Breast epithelium (tissue), 4 donors: ENCODE results near the gene CTNNA1. TPM values are rescaled to one million over a fixed set of nuclear protein-coding genes. Genes with fewer than 3 reads are reported as not detected.
"Not testable (repeated sequence)": the region's sequence is repeated elsewhere in the genome, so short reads cannot be mapped to it uniquely, and the experiment has no call there.

Source experiments
- DNase-seq, 2 donors: peaks; one replicate each; pipeline ENCODE4 v3.0.0-alpha.2; 2019; ENCODE audit warnings: low spot score in 2 of 2
- H3K27ac ChIP-seq, 2 donors: fragments of 200-600 bp; sonication (generic) in 1 of 2; one replicate each; pipeline ENCODE4 v1.5.1; 2016 to 2019; ENCODE audit warnings: mild to moderate bottlenecking in 1 of 2
- H3K27me3 ChIP-seq, 2 donors: fragments of 200-600 bp; sonication (generic) in 1 of 2; one replicate each; pipeline versions ENCODE4 v1.5.1 to v1.6.0; 2017 to 2019; ENCODE audit warnings: control low read depth in 1 of 2, mild to moderate bottlenecking in 1 of 2
- H3K36me3 ChIP-seq: fragments of 200-600 bp; one replicate; pipeline ENCODE4 v1.5.1; 2019
- H3K4me1 ChIP-seq, 2 donors: fragments of 200-600 bp; sonication (generic); one replicate each; pipeline ENCODE4 v1.5.1; 2016 to 2019; ENCODE audit warnings: control low read depth in 1 of 2
- H3K4me3 ChIP-seq, 3 donors: fragments of 200-600 bp; sonication (generic); 1 replicate in 2 of 3; 2 replicates in 1 of 3; pipeline ENCODE4 v1.5.1; 2016 to 2019; ENCODE audit warnings: mild to moderate bottlenecking in 3 of 3, moderate library complexity in 2 of 3
- H3K9me3 ChIP-seq, 2 donors: fragments of 200-600 bp; sonication (generic) in 1 of 2; one replicate each; pipeline ENCODE4 v1.5.1; 2016 to 2019; ENCODE audit warnings: control low read depth in 1 of 2
- POLR2A ChIP-seq: fragments of 450-650 bp; IDR thresholded peaks from one replicate; pipeline ENCODE4 v1.6.1; 2016; ENCODE audit warnings: antibody characterized with exemption, mild to moderate bottlenecking, moderate library complexity
- POLR2AphosphoS5 ChIP-seq, 3 donors: sonication (generic); formaldehyde crosslinking; IDR thresholded peaks; one replicate each; pipeline ENCODE4 v1.6.1; 2017; ENCODE audit warnings: antibody characterized with exemption in 3 of 3
- intact Hi-C: fragments of 100-400 bp; cut with DNase I; formaldehyde crosslinking; loops from one replicate; pipeline ENCODE4 v1.15.1; 2023; ENCODE audit warnings: low total_unique reads
- total RNA-seq, 3 donors: library from RNA; depleted of rRNA; stranded (reverse); fragments of >200 nt; gene quantifications; one replicate each; pipeline ENCODE4 v1.1.0, GENCODE V29; 2016
- TF ChIP-seq, protein P1 (sequence below), 3 donors: fragments of 450-650 bp; IDR thresholded peaks; one replicate each; pipeline ENCODE4 v1.5.1; 2016 to 2017; ENCODE audit warnings: antibody characterized with exemption in 3 of 3, mild to moderate bottlenecking in 3 of 3, moderate library complexity in 3 of 3

CTNNA1 gene
- total RNA-seq, 3 donors from 2014 or later = 314 to 389 (median 321) TPM

GRCh38 chr5:138833080-138833479 lies 79.9 kb downstream of the CTNNA1 start:
- no peak overlapping the region for H3K27ac ChIP-seq

DNA sequence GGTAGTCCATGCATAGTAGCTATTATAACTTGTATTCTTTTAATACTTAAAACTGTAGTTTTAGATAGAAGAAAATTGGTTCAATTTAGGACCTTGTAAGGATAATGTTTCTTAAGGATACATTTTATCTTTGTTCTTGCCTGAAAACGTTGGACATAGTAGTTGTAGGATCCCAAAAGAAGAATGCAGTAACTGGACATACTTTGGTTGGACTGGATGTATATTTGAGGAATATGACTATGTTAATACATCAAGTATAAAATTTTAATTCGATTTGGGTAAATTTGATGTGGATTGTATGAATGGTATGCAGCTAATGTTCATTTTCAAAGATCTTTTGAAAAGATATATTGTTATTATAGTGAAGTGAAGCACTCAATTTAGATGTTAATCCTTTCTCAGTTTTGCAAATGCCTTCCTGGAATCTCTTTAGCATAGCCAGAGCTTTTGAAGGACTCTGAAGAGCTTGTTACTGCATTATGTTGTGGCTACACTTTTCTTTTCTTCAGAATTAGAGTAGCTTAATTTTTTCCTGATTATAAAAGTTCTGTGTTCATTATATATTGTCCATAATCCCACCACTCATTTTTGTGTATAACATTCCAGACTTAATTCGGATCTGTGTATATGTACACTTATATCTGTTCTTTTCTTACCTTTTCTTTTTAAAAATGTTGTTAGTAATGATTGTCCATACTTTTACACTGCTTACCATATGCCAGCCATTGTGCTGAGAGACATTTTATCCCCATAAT lies 80.7 kb downstream of the CTNNA1 start:
- no peak for DNase-seq
- H3K4me3 ChIP-seq = no peak overlapping the region
- no peaks in the 10 kb centered on the region for H3K9me3 ChIP-seq
- H3K27me3 ChIP-seq = no peaks in the 10 kb centered on the region
- peaks cover 0 to 10% of the 10 kb centered on the region in 2 donors for H3K4me1 ChIP-seq
- no peak overlapping the region for H3K27ac ChIP-seq
- no peaks in the 10 kb centered on the region for H3K36me3 ChIP-seq
- intact Hi-C loops = no loop called here
- TF ChIP-seq POLR2AphosphoS5 (IDR thresholded peaks at IDR 0.05) = no peak
- TF ChIP-seq POLR2A = no peak
- TF ChIP-seq, protein P1, sequence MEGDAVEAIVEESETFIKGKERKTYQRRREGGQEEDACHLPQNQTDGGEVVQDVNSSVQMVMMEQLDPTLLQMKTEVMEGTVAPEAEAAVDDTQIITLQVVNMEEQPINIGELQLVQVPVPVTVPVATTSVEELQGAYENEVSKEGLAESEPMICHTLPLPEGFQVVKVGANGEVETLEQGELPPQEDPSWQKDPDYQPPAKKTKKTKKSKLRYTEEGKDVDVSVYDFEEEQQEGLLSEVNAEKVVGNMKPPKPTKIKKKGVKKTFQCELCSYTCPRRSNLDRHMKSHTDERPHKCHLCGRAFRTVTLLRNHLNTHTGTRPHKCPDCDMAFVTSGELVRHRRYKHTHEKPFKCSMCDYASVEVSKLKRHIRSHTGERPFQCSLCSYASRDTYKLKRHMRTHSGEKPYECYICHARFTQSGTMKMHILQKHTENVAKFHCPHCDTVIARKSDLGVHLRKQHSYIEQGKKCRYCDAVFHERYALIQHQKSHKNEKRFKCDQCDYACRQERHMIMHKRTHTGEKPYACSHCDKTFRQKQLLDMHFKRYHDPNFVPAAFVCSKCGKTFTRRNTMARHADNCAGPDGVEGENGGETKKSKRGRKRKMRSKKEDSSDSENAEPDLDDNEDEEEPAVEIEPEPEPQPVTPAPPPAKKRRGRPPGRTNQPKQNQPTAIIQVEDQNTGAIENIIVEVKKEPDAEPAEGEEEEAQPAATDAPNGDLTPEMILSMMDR (IDR thresholded peaks at IDR 0.05) = no peak

More at GRCh38 chr5:138833080-138833479, 79.9 kb downstream of the CTNNA1 start:
- no peaks in the 10 kb centered on the region for H3K36me3 ChIP-seq
- no peak for TF ChIP-seq POLR2AphosphoS5 (IDR thresholded peaks at IDR 0.05)
- no peak for TF ChIP-seq POLR2A
- TF ChIP-seq, protein P1 (IDR thresholded peaks at IDR 0.05) = no peak
- intact Hi-C loops = no loop called here
- no peak overlapping the region for H3K4me3 ChIP-seq
- no peaks in the 10 kb centered on the region for H3K27me3 ChIP-seq
- DNase-seq = no peak
- H3K9me3 ChIP-seq = no peaks in the 10 kb centered on the region
- H3K4me1 ChIP-seq = peaks cover 0 to 10% of the 10 kb centered on the region in 2 donors

GRCh38 chr5:138834853-138835252 lies 81.6 kb downstream of the CTNNA1 start:
- H3K27ac ChIP-seq, H3K36me3 ChIP-seq, intact Hi-C loops, H3K9me3 ChIP-seq, H3K4me3 ChIP-seq, DNase-seq, H3K27me3 ChIP-seq: not testable (repeated sequence)
- H3K4me1 ChIP-seq = peaks cover 0 to 11% of the 10 kb centered on the region in 2 donors

- no peak for DNase-seq
- Histone ChIP-seq H3K27ac (no peak overlapping the region), H3K36me3 (no peaks in the 10 kb centered on the region), H3K9me3 (no peaks in the 10 kb centered on the region), H3K4me3 (no peak overlapping the region), H3K4me1 (peaks cover 0 to 5% of the 10 kb centered on the region in 2 donors), H3K27me3 (no peaks in the 10 kb centered on the region)
- intact Hi-C loops = no loop called here
- TF ChIP-seq, protein P1 (IDR thresholded peaks at IDR 0.05) = no peak
- TF ChIP-seq POLR2AphosphoS5 (IDR thresholded peaks at IDR 0.05) = no peak
- TF ChIP-seq POLR2A = no peak
Observed at GRCh38 chr5:138837160-138837559, 83.9 kb downstream of the CTNNA1 start.

DNA sequence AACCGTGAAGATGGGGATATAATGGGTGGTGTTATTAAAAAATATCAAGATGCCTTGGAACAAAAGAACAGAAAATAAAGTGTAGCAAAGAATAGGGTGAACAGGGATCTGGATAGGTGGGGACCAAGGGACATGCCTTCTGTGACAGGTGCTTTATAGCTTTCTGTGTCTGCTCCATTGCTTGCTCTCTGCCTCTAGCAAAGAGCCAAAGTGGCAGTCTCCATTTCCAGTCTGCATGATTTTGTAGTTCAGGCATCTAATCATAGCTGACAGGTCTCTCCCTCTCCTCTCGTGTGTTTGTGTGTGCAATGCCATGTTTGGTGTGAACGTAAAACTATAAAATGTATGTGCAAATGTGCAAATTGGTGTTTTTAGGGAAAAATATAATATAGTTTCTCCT lies 86.9 kb downstream of the CTNNA1 start:
- Histone ChIP-seq H3K9me3 (no peaks in the 10 kb centered on the region), H3K4me1 (peaks cover 0 to 11% of the 10 kb centered on the region in 2 donors), H3K4me3 (no peak overlapping the region), H3K36me3 (no peaks in the 10 kb centered on the region), H3K27me3 (no peaks in the 10 kb centered on the region), H3K27ac (no peak overlapping the region)
- TF ChIP-seq POLR2AphosphoS5 (IDR thresholded peaks at IDR 0.05) (no peak), POLR2A (no peak)
- TF ChIP-seq, protein P1 (IDR thresholded peaks at IDR 0.05) = no peak
- intact Hi-C loops = no loop called here
- DNase-seq = no peak
